Adrenal gland (tissue), 12 donors: Measurements from ENCODE around the gene ATP2B3. TPM values are rescaled to one million over a fixed set of nuclear protein-coding genes. Genes with fewer than 3 reads are reported as not detected.

Source experiments
- DNase-seq, 7 donors: peaks; one replicate each; pipeline ENCODE4 v3.0.0-alpha.2; 2019 to 2020
- H3K27ac ChIP-seq, 5 donors: fragments of 200-600 bp; sonication (generic) in 4 of 5; 1 replicate in 3 of 5; 2 replicates in 2 of 5; pipeline versions ENCODE4 v1.5.1 to v1.8.0; 2016 to 2020; ENCODE audit warnings: mild to moderate bottlenecking in 1 of 5
- H3K27me3 ChIP-seq: fragments of 200-600 bp; 2 replicates; pipeline ENCODE4 v1.8.0; 2021
- H3K36me3 ChIP-seq, 2 donors: fragments of 200-600 bp; replicated peaks in 1 of 2; 1 replicate in 1 of 2; 2 replicates in 1 of 2; pipeline versions ENCODE4 v1.5.1 to v1.8.0; 2018 to 2022
- H3K4me1 ChIP-seq, 2 donors: fragments of 200-600 bp; replicated peaks in 1 of 2; 1 replicate in 1 of 2; 2 replicates in 1 of 2; pipeline versions ENCODE4 v1.5.1 to v1.8.0; 2018 to 2021
- H3K4me3 ChIP-seq, 4 donors: fragments of 200-600 bp; sonication (generic) in 3 of 4; one replicate each; pipeline ENCODE4 v1.5.1; 2016 to 2018
- H3K9me3 ChIP-seq, 3 donors: fragments of 200-600 bp; sonication (generic) in 1 of 3; replicated peaks in 1 of 3; 1 replicate in 2 of 3; 2 replicates in 1 of 3; pipeline versions ENCODE4 v1.5.1 to v1.8.0; 2016 to 2021
- CTCF ChIP-seq, 6 experiments: fragments of 450-650 bp in 4 of 6; fragments of 200-600 bp in 2 of 6; sonication (generic) in 1 of 6; IDR thresholded peaks; 1 replicate in 5 of 6; 2 replicates in 1 of 6; pipeline versions ENCODE4 v1.5.1 to v1.8.0; 2016 to 2021; ENCODE audit warnings: antibody characterized with exemption in 6 of 6, mild to moderate bottlenecking in 2 of 6, moderate library complexity in 1 of 6
- POLR2A ChIP-seq, 2 donors: fragments of 450-650 bp; IDR thresholded peaks; one replicate each; pipeline ENCODE4 v1.6.1; 2017; ENCODE audit warnings: antibody characterized with exemption in 2 of 2, mild to moderate bottlenecking in 2 of 2, moderate library complexity in 1 of 2
- WGBS, 4 donors: extraction: QIAGEN DNeasy Blood & Tissue Kit in 2 of 4; methylation state at CpG; one replicate each; pipeline versions ENCODE4 v1.1.5 to v1.1.7; 2013 to 2017; 5-methylcytosine and 5-hydroxymethylcytosine counted together
- intact Hi-C, 2 donors: fragments of 100-400 bp; cut with DNase I; formaldehyde crosslinking; loops; one replicate each; pipeline versions ENCODE4 v1.14.1 to v1.15.0; 2022 to 2023
- polyA plus RNA-seq, 3 donors: library from polyadenylated mRNA; stranded (reverse); fragments of 200-250 nt in 2 of 3; fragments of 350-450 nt in 1 of 3; fragmentation: Illumina TruSeq in 1 of 3; extraction: RNeasy Lipid Tissue Mini Kit (QIAGEN cat#74804) in 1 of 3; gene quantifications; one replicate each; pipeline ENCODE4 v1.2.3, GENCODE V29; 2013 to 2014
- total RNA-seq, 9 donors: library from RNA; depleted of rRNA in 4 of 9; stranded (reverse); fragments of >200 nt in 4 of 9; fragments of 120-200 nt in 1 of 9; fragmentation: NEBNext Ultra II Directional in 1 of 9; extraction: Animal tissue kit (Norgen Biotek cat#: 25700) in 1 of 9; gene quantifications; one replicate each; pipeline versions ENCODE4 v1.1.0 to v1.2.4, GENCODE V29; 2013 to 2023
- donor health status: healthy with polysubstance abuse.
- donor health status: Bipolar disorder and iron deficiency.
- donor health status: DM: yes; HTN: yes; CAD: no.
- donor health status: DM: no; HTN: no; CAD: no.
- donor health status: DM: no; HTN: no; CAD: no.
- donor health status: DM: yes; HTN: yes; CAD: no.

Gene ATP2B3
- total and polyA plus RNA-seq, 12 donors: 1.1 to 46.4 (median 15.4) TPM

DNA sequence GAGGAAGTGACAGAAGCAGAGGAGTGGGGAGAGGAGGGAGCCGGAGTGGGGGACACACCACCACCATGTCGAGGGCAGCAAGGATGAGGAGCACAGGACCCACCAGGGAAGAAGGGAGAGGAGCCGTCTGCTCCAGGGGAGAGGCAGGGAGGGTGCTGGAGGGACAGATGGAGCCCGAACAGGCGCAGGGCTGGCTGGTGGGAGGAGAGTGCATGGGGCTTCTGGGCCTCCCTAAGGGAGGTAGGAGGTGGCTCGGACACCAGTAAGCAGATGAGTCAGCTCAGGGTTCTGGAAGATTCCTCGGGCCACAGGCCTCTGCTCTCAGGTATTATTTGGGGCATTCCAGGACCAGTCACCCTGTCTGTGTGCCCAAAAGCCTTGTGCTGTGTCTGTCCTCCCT is 29.8 kb downstream of the ATP2B3 start:
- Histone ChIP-seq H3K36me3 (no peaks in the 10 kb centered on the region), H3K4me3 (no peak overlapping the region), H3K27ac (no peak overlapping the region), H3K9me3 (no peaks in the 10 kb centered on the region), H3K27me3 (peaks cover 7% of the 10 kb centered on the region), H3K4me1 (no peaks in the 10 kb centered on the region)
- WGBS, 4 donors: 67 to 78% (median 68%) methylated on average over 6 to 7 of the region's 7 CpGs
- TF ChIP-seq CTCF (IDR thresholded peaks at IDR 0.05): no peak
- TF ChIP-seq POLR2A (IDR thresholded peaks at IDR 0.05): no peak
- intact Hi-C loops: no loop called here
- no peak for DNase-seq

DNA sequence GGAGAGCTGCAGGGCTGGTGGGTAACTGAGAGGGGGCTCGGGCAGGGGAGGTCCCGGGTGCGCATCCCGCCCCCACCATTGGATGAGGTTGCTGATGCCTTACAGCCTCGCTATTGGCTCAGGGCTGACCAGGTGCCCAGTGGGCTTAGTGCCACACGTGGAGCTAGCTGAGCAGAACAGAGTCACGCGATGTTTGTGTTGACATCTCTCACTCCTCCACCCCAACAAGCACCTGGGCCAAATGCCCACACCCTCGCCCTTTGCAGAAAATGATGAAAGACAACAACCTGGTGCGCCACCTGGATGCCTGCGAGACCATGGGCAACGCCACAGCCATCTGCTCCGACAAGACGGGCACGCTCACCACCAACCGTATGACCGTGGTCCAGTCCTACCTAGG is 31.8 kb downstream of the ATP2B3 start:
- Histone ChIP-seq H3K27ac (no peak overlapping the region), H3K36me3 (no peaks in the 10 kb centered on the region), H3K4me1 (no peaks in the 10 kb centered on the region), H3K4me3 (no peak overlapping the region), H3K27me3 (peaks cover 7% of the 10 kb centered on the region), H3K9me3 (no peaks in the 10 kb centered on the region)
- TF ChIP-seq POLR2A (IDR thresholded peaks at IDR 0.05): no peak
- no peak for TF ChIP-seq CTCF (IDR thresholded peaks at IDR 0.05)
- WGBS, 4 donors: 88 to 100% (median 92%) methylated on average over 5 to 17 of the region's 17 CpGs
- intact Hi-C loops: no loop called here
- no peak for DNase-seq

DNA sequence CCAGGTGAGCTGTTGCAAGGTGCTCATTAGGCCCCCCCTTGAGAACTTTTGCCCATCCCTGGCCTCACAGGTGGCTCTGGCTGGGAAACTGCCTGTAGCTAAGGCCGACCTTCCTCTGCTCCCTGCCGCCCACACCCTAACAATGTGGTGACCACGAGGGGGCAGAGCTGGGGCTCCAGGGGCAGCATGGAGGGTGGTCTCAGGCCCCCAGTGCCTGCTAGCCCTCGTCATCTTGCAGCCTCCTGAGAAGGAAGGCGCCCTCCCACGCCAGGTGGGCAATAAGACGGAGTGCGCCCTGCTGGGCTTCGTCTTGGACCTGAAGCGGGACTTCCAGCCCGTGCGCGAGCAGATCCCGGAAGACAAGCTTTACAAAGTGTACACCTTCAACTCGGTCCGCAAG is 32.4 kb downstream of the ATP2B3 start:
- 87% methylated on average over 16 of the region's 16 CpGs; no CpG with 5 or more reads in 2 of the 4 donors for WGBS, 4 donors
- no peaks in the 10 kb centered on the region for H3K36me3 ChIP-seq
- no peaks in the 10 kb centered on the region for H3K4me1 ChIP-seq
- H3K9me3 ChIP-seq: no peaks in the 10 kb centered on the region
- peaks cover 7% of the 10 kb centered on the region for H3K27me3 ChIP-seq
- H3K27ac ChIP-seq: no peak overlapping the region
- H3K4me3 ChIP-seq: no peak overlapping the region
- TF ChIP-seq CTCF (IDR thresholded peaks at IDR 0.05) (no peak), POLR2A (IDR thresholded peaks at IDR 0.05) (no peak)
- DNase-seq: no peak
- intact Hi-C loops: loop anchor here (5.0 to 10.0 kb wide), 2 partner anchors 95 to 122 kb away; partner anchors contain the start of genes DUSP9 (in 1 of the 2) and PNCK (in 1 of the 2)

DNA sequence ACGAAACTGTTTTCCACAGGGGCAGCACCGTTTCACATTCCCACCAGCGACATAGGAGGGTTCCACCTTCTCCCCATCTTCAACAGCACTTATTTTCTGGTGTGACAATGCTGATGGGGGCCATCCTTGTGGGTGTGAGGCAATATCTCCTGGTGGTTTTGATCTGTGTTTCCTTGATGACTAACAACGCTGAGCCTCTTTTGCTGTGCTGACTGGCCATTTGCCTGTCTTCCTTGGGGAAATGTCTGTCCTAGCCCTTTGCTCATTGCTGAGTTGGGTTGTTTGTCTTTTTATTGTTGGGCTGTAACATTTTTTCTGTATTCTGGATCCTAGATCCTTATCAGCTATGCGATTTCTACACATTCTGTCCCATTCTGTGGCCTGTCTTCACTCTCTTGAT is 33.7 kb downstream of the ATP2B3 start:
- H3K4me3 ChIP-seq: no peak overlapping the region
- no peaks in the 10 kb centered on the region for H3K9me3 ChIP-seq
- DNase-seq: no peak
- H3K27ac ChIP-seq: no peak overlapping the region
- no peaks in the 10 kb centered on the region for H3K4me1 ChIP-seq
- intact Hi-C loops: loop anchor here (5.0 to 10.0 kb wide), 2 partner anchors 94 to 121 kb away; partner anchors contain the start of genes DUSP9 (in 1 of the 2) and PNCK (in 1 of the 2)
- no peak for TF ChIP-seq POLR2A (IDR thresholded peaks at IDR 0.05)
- TF ChIP-seq CTCF (IDR thresholded peaks at IDR 0.05): no peak
- 76 to 94% (median 83%) methylated on average over 5 of the region's 5 CpGs for WGBS, 4 donors
- H3K27me3 ChIP-seq: peaks cover under 1% of the 10 kb centered on the region
- H3K36me3 ChIP-seq: no peaks in the 10 kb centered on the region
